ENCODE measurements around the gene ZNF23. TPM values are rescaled to one million over a fixed set of nuclear protein-coding genes. Genes with fewer than 3 reads are reported as not detected.

Gene ZNF23
- total RNA-seq, 4 donors from 2014 or later = 11.0 to 23.0 (median 14.6) TPM

- H3K36me3 ChIP-seq = no peaks in the 10 kb centered on the region
- TF ChIP-seq POLR2A (IDR thresholded peaks at IDR 0.05) = no peak
- TF ChIP-seq, protein P1, sequence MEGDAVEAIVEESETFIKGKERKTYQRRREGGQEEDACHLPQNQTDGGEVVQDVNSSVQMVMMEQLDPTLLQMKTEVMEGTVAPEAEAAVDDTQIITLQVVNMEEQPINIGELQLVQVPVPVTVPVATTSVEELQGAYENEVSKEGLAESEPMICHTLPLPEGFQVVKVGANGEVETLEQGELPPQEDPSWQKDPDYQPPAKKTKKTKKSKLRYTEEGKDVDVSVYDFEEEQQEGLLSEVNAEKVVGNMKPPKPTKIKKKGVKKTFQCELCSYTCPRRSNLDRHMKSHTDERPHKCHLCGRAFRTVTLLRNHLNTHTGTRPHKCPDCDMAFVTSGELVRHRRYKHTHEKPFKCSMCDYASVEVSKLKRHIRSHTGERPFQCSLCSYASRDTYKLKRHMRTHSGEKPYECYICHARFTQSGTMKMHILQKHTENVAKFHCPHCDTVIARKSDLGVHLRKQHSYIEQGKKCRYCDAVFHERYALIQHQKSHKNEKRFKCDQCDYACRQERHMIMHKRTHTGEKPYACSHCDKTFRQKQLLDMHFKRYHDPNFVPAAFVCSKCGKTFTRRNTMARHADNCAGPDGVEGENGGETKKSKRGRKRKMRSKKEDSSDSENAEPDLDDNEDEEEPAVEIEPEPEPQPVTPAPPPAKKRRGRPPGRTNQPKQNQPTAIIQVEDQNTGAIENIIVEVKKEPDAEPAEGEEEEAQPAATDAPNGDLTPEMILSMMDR (IDR thresholded peaks at IDR 0.05) = no peak
- no peak for TF ChIP-seq EP300 (IDR thresholded peaks at IDR 0.05)
- TF ChIP-seq POLR2AphosphoS5 (IDR thresholded peaks at IDR 0.05) = no peak
- no peak overlapping the region for H3K4me3 ChIP-seq
- WGBS, 2 donors (ENCODE audit: low coverage in 1 of 2) = 57 to 60% methylated on average over 11 to 19 of the region's 25 CpGs
- peaks cover 43% of the 10 kb centered on the region for H3K27me3 ChIP-seq
- ATAC-seq = no peak
- no peaks in the 10 kb centered on the region for H3K4me1 ChIP-seq
- peaks cover 0 to 54% (median 0%) of the 10 kb centered on the region in 3 donors for H3K9me3 ChIP-seq
- no peak overlapping the region for H3K27ac ChIP-seq
Observed at GRCh38 chr16:71440669-71441347, 21.2 kb downstream of the ZNF23 start.

DNA sequence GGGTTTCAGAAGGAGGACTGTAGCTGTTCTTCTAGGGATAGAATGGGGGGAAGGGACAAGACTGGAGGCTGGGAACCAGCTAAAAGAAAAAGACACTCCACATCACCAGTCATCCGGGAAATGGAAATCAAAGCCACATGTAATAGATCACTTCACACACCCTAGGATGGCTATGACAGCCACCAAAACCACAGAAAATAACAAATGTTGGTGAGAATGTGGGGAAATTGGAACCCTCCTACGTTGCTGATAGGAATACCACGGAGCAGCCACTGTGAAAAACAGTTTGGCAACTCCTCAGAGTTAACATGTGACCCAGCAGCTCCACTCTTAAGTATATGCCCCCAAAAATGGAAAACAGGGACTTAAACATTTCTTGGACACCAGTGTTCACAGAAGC lies 22.5 kb downstream of the ZNF23 start:
- ATAC-seq = no peak
- WGBS, 2 donors (ENCODE audit: low coverage in 1 of 2) = 38% methylated on average over 3 of the region's 3 CpGs; no CpG with 5 or more reads in 1 of the 2 donors
- Histone ChIP-seq H3K4me3 (no peak overlapping the region), H3K9me3 (peaks cover 0 to 41% (median 0%) of the 10 kb centered on the region in 3 donors), H3K4me1 (no peaks in the 10 kb centered on the region), H3K27ac (no peak overlapping the region), H3K27me3 (peaks cover 43% of the 10 kb centered on the region), H3K36me3 (no peaks in the 10 kb centered on the region)
- TF ChIP-seq POLR2AphosphoS5 (IDR thresholded peaks at IDR 0.05) (no peak), POLR2A (IDR thresholded peaks at IDR 0.05) (no peak), EP300 (IDR thresholded peaks at IDR 0.05) (no peak)
- TF ChIP-seq, protein P1 (IDR thresholded peaks at IDR 0.05) = no peak

GRCh38 chr16:71436473-71436872 lies 25.6 kb downstream of the ZNF23 start:
- Histone ChIP-seq H3K4me1 (no peaks in the 10 kb centered on the region), H3K9me3 (peaks cover 0 to 11% (median 0%) of the 10 kb centered on the region in 3 donors), H3K27me3 (peaks cover 38% of the 10 kb centered on the region), H3K36me3 (no peaks in the 10 kb centered on the region), H3K27ac (no peak overlapping the region), H3K4me3 (no peak overlapping the region)
- 64 to 73% methylated on average over 3 to 4 of the region's 7 CpGs for WGBS, 2 donors (ENCODE audit: low coverage in 1 of 2)
- no peak for TF ChIP-seq POLR2AphosphoS5 (IDR thresholded peaks at IDR 0.05)
- no peak for TF ChIP-seq EP300 (IDR thresholded peaks at IDR 0.05)
- no peak for TF ChIP-seq POLR2A (IDR thresholded peaks at IDR 0.05)
- TF ChIP-seq, protein P1 (IDR thresholded peaks at IDR 0.05) = no peak
- no peak for ATAC-seq

DNA sequence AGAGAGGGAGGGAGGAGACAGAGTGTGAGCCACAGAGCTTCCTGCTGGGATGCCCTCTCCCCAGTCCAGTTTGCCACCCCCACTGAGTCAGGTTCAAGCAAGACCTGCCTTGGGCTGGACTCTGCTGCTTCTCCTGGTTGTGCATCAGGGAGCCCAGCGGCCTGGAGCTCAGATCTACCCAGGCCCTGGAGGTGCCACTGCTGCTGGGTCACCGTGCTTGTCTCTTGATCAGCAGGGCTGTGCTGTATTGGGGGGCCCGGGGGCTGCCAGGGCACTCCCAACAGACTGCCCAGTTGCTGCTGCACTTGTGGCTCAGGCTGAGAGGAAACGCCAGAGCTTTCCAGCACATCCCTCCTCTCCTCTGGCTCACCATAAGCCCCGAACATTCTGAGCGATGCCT lies 29.1 kb downstream of the ZNF23 start:
- 86% methylated on average over 5 of the region's 6 CpGs; no CpG with 5 or more reads in 1 of the 2 donors for WGBS, 2 donors (ENCODE audit: low coverage in 1 of 2)
- Histone ChIP-seq H3K4me3 (no peak overlapping the region), H3K9me3 (peaks cover 0 to 15% (median 0%) of the 10 kb centered on the region in 3 donors), H3K4me1 (no peaks in the 10 kb centered on the region), H3K27me3 (peaks cover 44% of the 10 kb centered on the region), H3K27ac (no peak overlapping the region), H3K36me3 (no peaks in the 10 kb centered on the region)
- ATAC-seq = no peak
- TF ChIP-seq POLR2A (IDR thresholded peaks at IDR 0.05) (no peak), POLR2AphosphoS5 (IDR thresholded peaks at IDR 0.05) (no peak), EP300 (IDR thresholded peaks at IDR 0.05) (no peak)
- TF ChIP-seq, protein P1 (IDR thresholded peaks at IDR 0.05) = no peak

- peaks cover 0 to 19% (median 0%) of the 10 kb centered on the region in 3 donors for H3K9me3 ChIP-seq
- H3K27me3 ChIP-seq = peaks cover 51% of the 10 kb centered on the region
- TF ChIP-seq, protein P1 (IDR thresholded peaks at IDR 0.05) = no peak
- TF ChIP-seq POLR2A (IDR thresholded peaks at IDR 0.05) = no peak
- TF ChIP-seq EP300 (IDR thresholded peaks at IDR 0.05) = no peak
- no peak for TF ChIP-seq POLR2AphosphoS5 (IDR thresholded peaks at IDR 0.05)
- H3K27ac ChIP-seq = no peak overlapping the region
- no CpG with 5 or more reads among the region's 9 CpGs for WGBS, 2 donors (ENCODE audit: low coverage in 1 of 2)
- no peaks in the 10 kb centered on the region for H3K4me1 ChIP-seq
- no peak overlapping the region for H3K4me3 ChIP-seq
- no peak for ATAC-seq
- no peaks in the 10 kb centered on the region for H3K36me3 ChIP-seq
Observed at GRCh38 chr16:71431991-71432390, 30.1 kb downstream of the ZNF23 start.
